Coronary artery (tissue), 2 donors: Measurements from ENCODE around the gene LARP6.

Experiments used
- DNase-seq: peaks from one replicate; pipeline ENCODE4 v3.0.0-alpha.2; 2017; ENCODE audit warnings: low spot score
- H3K27ac ChIP-seq, 2 donors: fragments of 200-600 bp; sonication (generic); one replicate each; pipeline ENCODE4 v1.5.1; 2016 to 2019
- H3K4me3 ChIP-seq: fragments of 200-600 bp; sonication (generic); 2 replicates; pipeline ENCODE4 v1.5.1; 2016; ENCODE audit warnings: mild to moderate bottlenecking, moderate library complexity
- TF ChIP-seq, protein P1 (sequence below): fragments of 200-600 bp; sonication (generic); IDR thresholded peaks from one replicate; pipeline ENCODE4 v1.5.1; 2019; ENCODE audit warnings: antibody characterized with exemption

LARP6 gene

DNA sequence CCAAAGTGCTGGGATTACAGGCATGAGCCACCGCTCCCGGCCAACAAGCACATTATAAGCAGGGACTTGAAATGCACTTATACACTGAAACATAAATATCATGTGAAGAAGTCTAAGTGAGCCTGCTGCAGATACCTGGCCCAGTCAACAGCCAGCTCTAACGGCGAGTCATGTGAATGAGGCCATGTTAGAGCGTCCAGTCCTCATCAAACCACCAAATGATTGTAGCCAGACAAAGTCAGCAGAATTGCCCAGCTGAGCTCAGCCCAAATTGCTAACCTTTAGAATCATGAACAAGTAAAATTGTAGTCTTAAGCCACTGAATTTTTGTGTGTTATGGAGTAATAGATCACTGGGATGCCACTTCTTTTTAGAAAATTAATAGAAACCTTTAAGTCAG is 52.8 kb downstream of the LARP6 start:
- TF ChIP-seq, protein P1, sequence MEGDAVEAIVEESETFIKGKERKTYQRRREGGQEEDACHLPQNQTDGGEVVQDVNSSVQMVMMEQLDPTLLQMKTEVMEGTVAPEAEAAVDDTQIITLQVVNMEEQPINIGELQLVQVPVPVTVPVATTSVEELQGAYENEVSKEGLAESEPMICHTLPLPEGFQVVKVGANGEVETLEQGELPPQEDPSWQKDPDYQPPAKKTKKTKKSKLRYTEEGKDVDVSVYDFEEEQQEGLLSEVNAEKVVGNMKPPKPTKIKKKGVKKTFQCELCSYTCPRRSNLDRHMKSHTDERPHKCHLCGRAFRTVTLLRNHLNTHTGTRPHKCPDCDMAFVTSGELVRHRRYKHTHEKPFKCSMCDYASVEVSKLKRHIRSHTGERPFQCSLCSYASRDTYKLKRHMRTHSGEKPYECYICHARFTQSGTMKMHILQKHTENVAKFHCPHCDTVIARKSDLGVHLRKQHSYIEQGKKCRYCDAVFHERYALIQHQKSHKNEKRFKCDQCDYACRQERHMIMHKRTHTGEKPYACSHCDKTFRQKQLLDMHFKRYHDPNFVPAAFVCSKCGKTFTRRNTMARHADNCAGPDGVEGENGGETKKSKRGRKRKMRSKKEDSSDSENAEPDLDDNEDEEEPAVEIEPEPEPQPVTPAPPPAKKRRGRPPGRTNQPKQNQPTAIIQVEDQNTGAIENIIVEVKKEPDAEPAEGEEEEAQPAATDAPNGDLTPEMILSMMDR, result no peak
- peak overlapping the region; percentile 75 to 80 for H3K27ac ChIP-seq
- DNase-seq, result no peak
- no peak overlapping the region for H3K4me3 ChIP-seq

DNA sequence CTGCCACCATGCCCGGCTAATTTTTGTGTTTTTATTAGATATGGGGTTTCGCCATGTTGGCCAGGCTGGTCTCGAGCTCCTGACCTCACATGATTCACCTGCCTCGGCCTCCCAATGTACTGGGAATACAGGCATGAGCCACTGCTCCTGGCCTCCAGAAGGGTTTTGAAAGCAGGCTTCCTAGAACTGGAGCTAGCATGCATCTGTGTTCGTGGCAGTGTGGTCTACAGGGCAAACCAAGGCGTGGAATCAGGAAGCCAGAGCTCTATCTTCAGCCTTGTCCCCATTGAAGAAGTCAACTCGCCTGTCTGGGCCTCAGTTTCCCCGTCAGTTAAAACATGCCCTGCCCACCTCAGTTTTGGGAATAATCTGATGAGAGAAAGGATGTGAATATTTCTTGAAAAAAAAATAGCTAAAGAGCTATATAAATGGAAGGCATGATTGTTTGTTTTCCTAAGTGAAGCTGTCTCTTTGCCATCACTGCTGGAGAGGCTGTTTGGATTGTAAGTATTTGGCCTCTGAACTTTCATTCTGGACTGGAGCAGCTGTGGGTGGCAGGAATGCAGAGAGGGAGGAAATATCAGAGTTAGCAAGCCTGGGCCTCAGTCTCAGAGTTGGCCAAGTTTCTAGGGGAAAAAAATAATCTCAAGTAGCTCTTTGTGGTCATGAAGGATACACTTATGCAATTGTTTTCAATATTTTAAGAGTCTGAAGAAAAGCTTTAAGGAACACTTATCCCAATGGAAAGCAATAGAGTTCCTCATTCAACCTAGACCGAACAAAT is 54.1 kb downstream of the LARP6 start:
- peak overlapping the region; percentile 1 for H3K4me3 ChIP-seq
- peak overlapping the region; percentile 75 to 80 for H3K27ac ChIP-seq
- TF ChIP-seq, protein P1, result no peak
- no peak for DNase-seq

DNA sequence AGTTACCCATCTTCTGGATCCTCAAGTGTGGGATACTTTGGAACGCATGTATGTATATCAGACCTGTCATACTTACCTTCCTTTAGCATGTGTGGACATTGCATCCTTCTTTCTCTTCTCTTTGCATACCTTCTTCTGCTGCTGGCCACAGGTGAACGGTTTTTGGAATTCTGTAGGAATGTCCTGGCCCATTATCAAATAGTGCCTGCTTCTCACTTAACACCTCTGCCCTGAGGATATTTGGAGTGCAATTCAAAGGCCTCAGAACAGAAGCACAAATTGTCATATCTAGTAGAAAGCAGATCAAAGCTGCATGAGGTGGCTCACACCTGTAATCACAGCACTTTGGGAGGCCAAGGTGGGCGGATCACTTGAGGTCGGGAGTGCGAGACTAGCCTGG is 56.5 kb downstream of the LARP6 start:
- TF ChIP-seq, protein P1, result no peak
- DNase-seq, result no peak
- no peak overlapping the region for H3K4me3 ChIP-seq
- peak overlapping the region in 1 of 2 donors; percentile 61 for H3K27ac ChIP-seq

DNA sequence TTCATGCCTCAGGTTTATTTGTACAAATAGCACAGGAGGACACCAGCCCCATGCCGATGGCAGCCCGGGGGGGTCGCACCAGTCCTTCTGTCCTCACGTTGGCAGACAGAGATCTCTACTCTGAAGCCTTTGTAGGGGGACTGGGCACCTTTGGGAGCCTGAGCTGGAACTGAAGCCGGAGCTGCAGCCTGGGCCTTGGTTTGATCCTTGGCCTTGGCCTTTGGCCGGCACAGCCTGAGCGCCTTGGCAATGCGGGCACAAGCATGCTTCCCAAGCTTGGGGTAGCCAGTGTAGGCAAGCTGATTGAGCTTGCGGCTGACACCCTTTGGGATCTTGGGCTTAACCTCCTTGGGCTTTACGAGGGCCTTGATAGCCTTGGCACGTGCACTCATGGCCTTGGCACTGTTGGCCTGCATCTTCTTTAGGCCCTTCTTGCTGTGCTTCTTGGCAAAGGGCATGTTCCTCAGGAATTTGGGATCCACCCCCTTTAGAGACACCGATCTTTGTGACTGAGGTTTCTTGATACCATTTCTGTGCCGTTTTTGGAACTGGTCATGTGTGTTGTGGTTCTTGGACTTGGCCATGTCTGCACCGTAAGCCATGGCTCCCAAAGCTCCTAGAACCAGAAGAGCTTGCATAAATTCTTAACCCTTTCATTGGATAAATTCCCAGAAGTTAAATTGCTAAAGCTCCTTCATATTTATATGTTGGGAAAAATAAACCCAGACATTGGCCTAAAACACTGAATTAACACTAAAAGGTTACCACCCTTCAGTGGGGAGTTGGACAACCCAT is 57.2 kb downstream of the LARP6 start:
- TF ChIP-seq, protein P1, result no peak
- no peak overlapping the region for H3K4me3 ChIP-seq
- peak overlapping the region in 1 of 2 donors; percentile 61 for H3K27ac ChIP-seq
- no peak for DNase-seq

DNA sequence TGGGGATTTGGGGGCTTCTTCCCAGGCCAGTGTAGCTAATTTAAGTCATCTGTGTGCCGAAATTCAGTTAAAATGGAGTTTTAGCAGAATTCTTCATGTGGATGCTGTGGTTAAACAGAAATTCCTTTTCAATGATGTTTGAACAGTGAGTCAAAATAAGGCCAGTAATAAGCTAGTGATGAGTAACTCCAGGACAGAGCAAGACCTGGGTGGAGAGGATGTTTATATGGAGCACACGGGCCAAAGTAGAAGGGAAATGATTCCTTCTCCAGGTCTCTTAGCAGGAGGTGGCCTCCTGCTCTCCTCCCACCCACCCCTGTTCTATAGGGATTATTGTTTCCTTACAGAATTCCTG is 58.7 kb downstream of the LARP6 start:
- no peak for DNase-seq
- TF ChIP-seq, protein P1, result no peak
- Histone ChIP-seq H3K4me3 (peak overlapping the region; percentile 33), H3K27ac (peak overlapping the region; percentile 67 to 92)

DNA sequence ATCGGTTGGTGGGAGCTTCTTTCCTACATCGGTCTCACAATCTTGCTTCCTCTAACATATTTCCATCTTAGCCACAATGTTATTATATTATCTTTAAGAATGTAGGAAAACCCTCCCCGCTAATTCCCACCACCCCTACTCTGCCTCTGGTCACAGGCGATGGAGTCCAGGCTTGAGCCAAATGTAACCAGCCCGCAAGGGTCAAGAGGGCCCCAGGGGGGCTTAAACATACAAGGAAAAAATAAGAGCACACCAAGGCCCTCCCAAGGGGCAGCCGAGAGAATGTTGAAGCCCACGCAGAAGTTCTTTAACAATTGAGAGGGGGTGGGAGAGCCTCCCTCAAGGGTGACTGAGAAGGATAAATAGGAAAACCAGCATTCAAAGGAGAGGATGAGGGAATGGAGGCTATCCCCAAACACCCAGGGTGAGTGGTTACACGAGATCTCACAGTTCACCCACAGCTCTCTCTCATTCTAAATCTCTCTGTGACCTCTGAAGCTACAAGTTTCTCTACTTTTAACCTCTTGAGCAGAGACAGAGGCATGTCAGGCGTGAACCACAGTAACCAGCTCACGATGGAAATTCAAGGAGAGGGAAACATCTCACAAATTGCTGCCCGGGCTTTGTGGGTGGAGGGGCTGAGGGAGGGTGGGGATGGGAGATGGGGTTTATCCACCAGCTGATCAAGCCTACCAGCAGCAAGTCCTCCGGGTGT is 59.2 kb downstream of the LARP6 start:
- TF ChIP-seq, protein P1, result no peak
- Histone ChIP-seq H3K4me3 (peak overlapping the region; percentile 33), H3K27ac (peak overlapping the region; percentile 67 to 92)
- no peak for DNase-seq
